Myocyte (in vitro differentiated cells): ENCODE results near the gene LANCL2. TPM values are rescaled to one million over a fixed set of nuclear protein-coding genes. Genes with fewer than 3 reads are reported as not detected.
"Not testable (repeated sequence)": the region's sequence is repeated elsewhere in the genome, so short reads cannot be mapped to it uniquely, and the experiment has no call there.

Experiments used
- DNase-seq: peaks from one replicate; pipeline ENCODE4 v3.0.0-alpha.2; 2012; ENCODE audit warnings: low read depth
- total RNA-seq: library from RNA; depleted of rRNA; stranded (reverse); fragments of >200 nt; gene quantifications from 2 replicates; pipeline ENCODE4 v1.2.3, GENCODE V29; 2014

LANCL2 gene
- total RNA-seq, 1 donor from 2014 or later = 28.5 TPM

- DNase-seq = peak; percentile 75
Measured at GRCh38 chr7:55469721-55470120, 104.6 kb downstream of the LANCL2 start.

DNA sequence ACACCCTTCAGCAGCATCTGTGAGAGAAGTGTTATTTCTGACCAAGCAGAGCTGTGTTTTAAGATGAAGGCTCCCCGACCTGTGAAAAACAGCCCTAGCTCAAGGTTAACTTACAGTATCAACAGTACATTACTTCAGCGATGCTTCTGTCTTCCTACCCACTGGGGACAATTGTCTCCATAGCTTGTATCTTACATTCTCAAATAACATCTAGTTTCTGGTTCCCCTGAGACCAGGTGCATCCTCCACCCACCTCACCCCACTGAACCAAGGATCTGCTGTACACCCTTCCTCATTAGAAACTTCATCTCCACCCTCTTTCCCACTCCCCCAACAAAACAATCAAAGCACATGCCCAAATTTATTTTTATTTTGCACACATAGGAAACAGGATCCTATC is 105.1 kb downstream of the LANCL2 start:
- no peak for DNase-seq

DNA sequence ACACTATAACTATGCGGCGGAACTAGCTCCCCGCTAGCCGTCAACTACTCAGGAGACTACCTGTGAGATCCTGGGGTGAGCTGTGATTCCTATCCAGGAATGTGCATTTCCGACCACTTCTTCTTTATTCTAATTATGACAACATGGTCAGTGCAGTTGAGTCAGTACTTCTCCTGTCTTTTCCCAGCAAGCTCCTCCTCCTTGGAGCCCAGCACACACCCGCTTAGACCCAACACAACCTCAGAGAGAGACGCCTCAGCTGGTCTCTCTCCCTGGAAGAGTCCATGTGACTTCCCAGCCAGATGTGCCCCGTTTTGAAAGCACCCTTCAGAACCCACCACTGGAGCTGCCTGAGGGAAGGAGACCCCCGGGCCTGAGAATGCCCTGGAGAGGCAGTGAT is 106.5 kb downstream of the LANCL2 start:
- DNase-seq = not testable (repeated sequence)

- DNase-seq = not testable (repeated sequence)
Measured at GRCh38 chr7:55472406-55472805, 107.3 kb downstream of the LANCL2 start.

DNA sequence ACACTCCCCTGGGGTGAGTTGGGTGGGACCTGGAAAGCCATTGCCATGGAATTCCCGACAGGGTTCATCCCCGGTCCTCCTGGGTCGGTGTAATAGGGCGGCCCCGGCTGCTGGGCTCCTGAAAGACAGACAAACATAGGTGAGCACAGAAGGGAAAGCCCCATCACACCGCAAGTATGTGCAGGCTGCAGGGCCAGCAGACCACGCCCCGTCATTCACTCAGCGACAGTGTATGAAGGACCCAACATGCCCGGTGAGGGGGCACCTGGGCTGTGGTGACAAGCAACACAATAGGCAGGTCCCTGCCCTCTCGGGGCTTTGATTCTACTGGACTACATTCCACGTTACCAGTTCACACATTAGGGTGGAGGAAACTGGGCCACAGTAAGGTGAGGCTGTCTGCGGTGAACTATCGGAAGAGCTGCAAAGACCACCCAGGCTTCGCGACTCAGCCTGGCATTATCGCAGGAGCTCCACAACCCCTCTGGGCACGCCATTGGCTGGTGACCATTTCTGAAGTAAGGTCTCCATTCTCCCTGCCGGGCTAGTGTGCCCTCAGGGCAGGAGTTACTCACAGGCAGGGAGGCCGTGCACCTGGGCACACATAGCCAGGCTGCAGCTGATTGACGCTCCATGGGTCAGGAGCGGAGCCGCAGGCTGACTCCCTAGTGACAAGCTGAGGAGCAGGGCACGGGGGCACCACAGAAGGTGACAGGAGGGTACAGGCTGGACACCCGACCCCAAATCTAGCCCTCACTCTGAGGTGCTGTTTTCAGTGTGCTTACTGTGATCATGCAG is 108.0 kb downstream of the LANCL2 start:
- no peak for DNase-seq

DNA sequence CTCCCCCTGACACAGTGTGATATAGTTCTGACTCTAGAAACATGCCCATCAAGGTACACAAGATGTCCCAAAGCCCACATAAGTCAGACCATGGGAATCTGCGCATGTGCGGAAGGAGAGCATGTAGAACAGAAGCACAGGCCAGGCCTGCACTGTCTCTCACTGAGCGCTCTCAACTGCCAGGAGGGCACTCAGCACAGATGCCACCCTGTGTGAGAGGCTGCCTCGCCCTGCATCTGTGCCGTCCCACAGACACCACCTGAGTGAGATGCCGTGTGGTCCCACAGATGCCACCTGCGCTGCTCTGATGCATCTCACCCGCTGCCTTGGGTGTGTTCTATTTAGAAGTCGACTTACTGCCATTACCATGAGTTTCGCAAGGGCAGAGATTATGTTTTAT is 108.8 kb downstream of the LANCL2 start:
- no peak for DNase-seq

- DNase-seq = peak; percentile 35
Measured at GRCh38 chr7:55474944-55475854, 110.1 kb downstream of the LANCL2 start.

DNA sequence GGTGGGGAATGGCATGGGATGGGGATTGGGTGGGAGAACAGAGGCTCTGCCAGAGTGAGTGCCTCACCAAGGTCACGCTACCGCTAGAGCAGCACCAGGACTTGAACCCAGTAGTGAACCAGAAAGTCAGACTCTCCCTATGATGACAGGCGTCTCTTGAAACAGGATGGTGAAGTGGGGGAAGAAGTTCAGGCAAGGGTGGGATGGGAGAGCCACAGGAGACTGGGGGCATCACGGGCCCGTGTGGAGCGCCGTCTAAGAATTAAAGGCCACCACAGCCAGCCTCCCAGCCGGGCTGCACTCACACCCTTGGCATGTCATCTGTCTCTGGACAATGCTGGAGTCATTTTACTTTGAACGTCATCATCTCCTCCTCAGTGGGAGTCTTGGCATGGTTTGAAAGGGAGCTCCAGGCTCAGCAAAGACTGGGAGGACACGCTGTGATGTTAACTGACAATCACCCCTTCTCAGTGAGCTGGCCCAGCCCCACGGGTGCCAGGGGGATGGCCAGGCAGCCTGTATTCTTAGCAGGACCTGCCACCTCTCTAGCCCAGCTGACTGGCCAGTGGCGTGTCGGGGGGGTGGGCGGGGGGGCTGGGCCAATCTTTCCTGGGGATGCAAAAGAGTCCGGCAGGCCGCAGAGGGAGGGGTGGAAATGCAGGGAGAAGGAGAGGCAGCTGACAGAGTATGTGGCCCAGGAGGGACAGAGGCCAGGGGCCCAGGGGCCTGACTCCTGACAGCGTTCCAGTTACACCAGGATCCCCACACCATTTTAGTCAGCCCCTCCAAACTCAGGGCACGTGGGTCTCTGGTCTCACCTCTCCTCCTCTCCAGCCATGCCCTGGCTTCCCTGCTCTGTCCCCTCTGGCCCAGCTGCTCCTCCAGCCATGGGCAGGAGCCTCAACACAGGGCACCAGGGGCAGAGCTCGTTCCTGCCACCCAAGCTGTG is 111.0 kb downstream of the LANCL2 start:
- DNase-seq = peak; percentile 76

- DNase-seq = no peak
Measured at GRCh38 chr7:55476852-55477780, 112.0 kb downstream of the LANCL2 start.

GRCh38 chr7:55477781-55478374 is 112.7 kb downstream of the LANCL2 start:
- DNase-seq = peak; percentile 95

- no peak for DNase-seq
Measured at GRCh38 chr7:55478700-55479099, 113.6 kb downstream of the LANCL2 start.

- no peak for DNase-seq
Measured at GRCh38 chr7:55481155-55481554, 116.0 kb downstream of the LANCL2 start.

GRCh38 chr7:55483046-55483445 is 117.9 kb downstream of the LANCL2 start:
- no peak for DNase-seq

Other genes with a start within 250 kb of the LANCL2 start
- gene VOPP1, start 207.2 kb downstream of the LANCL2 start, total RNA-seq = 57.5 TPM in 2 replicates